Calu3 (cell line): ENCODE data around the gene RABGAP1L. TPM values are rescaled to one million over a fixed set of nuclear protein-coding genes. Genes with fewer than 3 reads are reported as not detected.
"Not testable (repeated sequence)": the region's sequence is repeated elsewhere in the genome, so short reads cannot be mapped to it uniquely, and the experiment has no call there.

Source experiments
- BruUV-seq: library from RNA; stranded (reverse); fragments of 400-500 nt; replicated peaks from 2 replicates; lab custom pipeline; 2021; lab: Mats Ljungman, UMichigan
- CTCF ChIA-PET: fragments of 300-600 bp; sonication (Branson Sonifier 250); formaldehyde crosslinking; loops from one replicate; lab custom pipeline; 2022; ENCODE audit warnings: antibody characterized with exemption; lab: Charles Lee
- DNase-seq: peaks from one replicate; pipeline ENCODE4 v3.0.0; 2022
- H3K27ac Mint-ChIP-seq: one replicate; pipeline ENCODE4 v1.8.0; 2022; ENCODE audit warnings: mixed read lengths; ENCODE audit not compliant: unreplicated experiment
- H3K27me3 Mint-ChIP-seq: one replicate; pipeline ENCODE4 v1.8.0; 2022; ENCODE audit warnings: mixed read lengths; ENCODE audit not compliant: unreplicated experiment
- H3K36me3 Mint-ChIP-seq: one replicate; pipeline ENCODE4 v1.8.0; 2022; ENCODE audit warnings: mild to moderate bottlenecking, moderate library complexity, mixed read lengths; ENCODE audit not compliant: insufficient read depth, unreplicated experiment
- H3K4me1 Mint-ChIP-seq: one replicate; pipeline ENCODE4 v1.8.0; 2022; ENCODE audit warnings: mild to moderate bottlenecking, low read depth, mixed read lengths; ENCODE audit not compliant: unreplicated experiment
- H3K4me3 Mint-ChIP-seq: one replicate; pipeline ENCODE4 v1.8.0; 2022; ENCODE audit warnings: mild to moderate bottlenecking, low read depth, moderate library complexity, mixed read lengths; ENCODE audit not compliant: unreplicated experiment
- H3K9me3 Mint-ChIP-seq: one replicate; pipeline ENCODE4 v1.8.0; 2022; ENCODE audit warnings: low read depth, mixed read lengths; ENCODE audit not compliant: unreplicated experiment
- intact Hi-C: fragments of 100-400 bp; cut with micrococcal nuclease; formaldehyde crosslinking; loops from one replicate; pipeline ENCODE4 v1.10.0; 2022; ENCODE audit not compliant: unreplicated experiment
- total RNA-seq: library from RNA; stranded (reverse); gene quantifications from 2 replicates; pipeline ENCODE4 v1.2.3, GENCODE V29; 2022
- TF ChIP-seq, protein P1 (sequence below): fragments of 200-600 bp; IDR thresholded peaks from one replicate; pipeline ENCODE4 v1.8.0; 2022; ENCODE audit warnings: antibody characterized with exemption; ENCODE audit not compliant: unreplicated experiment

The RABGAP1L gene
- total RNA-seq, 1 experiment from 2014 or later: 135 TPM

DNA sequence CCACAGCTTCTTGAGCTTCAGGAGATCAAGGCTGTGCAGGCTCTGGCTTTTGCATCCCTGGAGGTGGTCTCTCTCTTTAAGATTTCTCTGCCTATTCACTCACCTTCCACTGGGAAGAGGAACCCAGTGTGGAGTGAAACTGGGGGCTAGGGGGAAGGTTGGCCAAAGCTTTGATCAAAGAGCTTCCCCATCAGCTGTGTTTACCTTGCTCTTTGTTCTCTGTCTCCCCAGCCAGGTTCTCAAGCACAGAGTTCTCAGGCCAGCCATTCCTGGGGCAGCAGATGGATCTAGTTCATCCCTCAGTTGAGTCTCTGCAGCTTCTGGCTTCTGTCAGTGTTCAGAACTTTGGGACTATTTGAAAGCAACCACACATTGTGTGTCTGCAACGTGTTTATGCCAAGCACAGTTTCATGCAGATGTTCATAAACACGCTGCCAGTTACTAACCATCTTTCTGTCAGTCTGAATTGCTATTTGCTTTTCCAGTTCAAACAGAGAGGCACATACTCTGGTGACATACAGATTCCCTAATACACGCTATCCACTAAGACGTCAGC, 881.1 kb downstream of the RABGAP1L start:
- H3K27ac Mint-ChIP-seq: no peak overlapping the region
- H3K4me1 Mint-ChIP-seq: no peaks in the 10 kb centered on the region
- H3K9me3 Mint-ChIP-seq: no peaks in the 10 kb centered on the region
- intact Hi-C loops: no loop called here
- H3K4me3 Mint-ChIP-seq: no peak overlapping the region
- peaks cover 82% of the 10 kb centered on the region for H3K27me3 Mint-ChIP-seq
- H3K36me3 Mint-ChIP-seq: no peaks in the 10 kb centered on the region
- no peak for DNase-seq
- BruUV-seq: no TSS peak
- TF ChIP-seq, protein P1, sequence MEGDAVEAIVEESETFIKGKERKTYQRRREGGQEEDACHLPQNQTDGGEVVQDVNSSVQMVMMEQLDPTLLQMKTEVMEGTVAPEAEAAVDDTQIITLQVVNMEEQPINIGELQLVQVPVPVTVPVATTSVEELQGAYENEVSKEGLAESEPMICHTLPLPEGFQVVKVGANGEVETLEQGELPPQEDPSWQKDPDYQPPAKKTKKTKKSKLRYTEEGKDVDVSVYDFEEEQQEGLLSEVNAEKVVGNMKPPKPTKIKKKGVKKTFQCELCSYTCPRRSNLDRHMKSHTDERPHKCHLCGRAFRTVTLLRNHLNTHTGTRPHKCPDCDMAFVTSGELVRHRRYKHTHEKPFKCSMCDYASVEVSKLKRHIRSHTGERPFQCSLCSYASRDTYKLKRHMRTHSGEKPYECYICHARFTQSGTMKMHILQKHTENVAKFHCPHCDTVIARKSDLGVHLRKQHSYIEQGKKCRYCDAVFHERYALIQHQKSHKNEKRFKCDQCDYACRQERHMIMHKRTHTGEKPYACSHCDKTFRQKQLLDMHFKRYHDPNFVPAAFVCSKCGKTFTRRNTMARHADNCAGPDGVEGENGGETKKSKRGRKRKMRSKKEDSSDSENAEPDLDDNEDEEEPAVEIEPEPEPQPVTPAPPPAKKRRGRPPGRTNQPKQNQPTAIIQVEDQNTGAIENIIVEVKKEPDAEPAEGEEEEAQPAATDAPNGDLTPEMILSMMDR: no peak
- CTCF ChIA-PET: interaction anchor here (1.8 kb wide), 1 partner anchor 11 kb away, joined by 7 read pairs; no protein-coding TSS in a partner anchor

- BruUV-seq: no TSS peak
Measured at GRCh38 chr1:175042650-175043049, 883.3 kb downstream of the RABGAP1L start.

GRCh38 chr1:175043824-175044223, 884.5 kb downstream of the RABGAP1L start:
- Mint-ChIP-seq H3K27me3 (peaks cover 73% of the 10 kb centered on the region), H3K4me3 (no peak overlapping the region), H3K36me3 (no peaks in the 10 kb centered on the region), H3K27ac (no peak overlapping the region), H3K9me3 (no peaks in the 10 kb centered on the region), H3K4me1 (no peaks in the 10 kb centered on the region)
- TF ChIP-seq, protein P1: no peak
- no TSS peak for BruUV-seq
- intact Hi-C loops: no loop called here
- DNase-seq: no peak
- CTCF ChIA-PET: no interaction called here

More at GRCh38 chr1:175042650-175043049, 883.3 kb downstream of the RABGAP1L start:
- no peak overlapping the region for H3K27ac Mint-ChIP-seq
- DNase-seq: no peak
- TF ChIP-seq, protein P1: no peak
- H3K36me3 Mint-ChIP-seq: no peaks in the 10 kb centered on the region
- intact Hi-C loops: no loop called here
- no peaks in the 10 kb centered on the region for H3K9me3 Mint-ChIP-seq
- no peaks in the 10 kb centered on the region for H3K4me1 Mint-ChIP-seq
- peaks cover 73% of the 10 kb centered on the region for H3K27me3 Mint-ChIP-seq
- CTCF ChIA-PET: no interaction called here
- H3K4me3 Mint-ChIP-seq: no peak overlapping the region

DNA sequence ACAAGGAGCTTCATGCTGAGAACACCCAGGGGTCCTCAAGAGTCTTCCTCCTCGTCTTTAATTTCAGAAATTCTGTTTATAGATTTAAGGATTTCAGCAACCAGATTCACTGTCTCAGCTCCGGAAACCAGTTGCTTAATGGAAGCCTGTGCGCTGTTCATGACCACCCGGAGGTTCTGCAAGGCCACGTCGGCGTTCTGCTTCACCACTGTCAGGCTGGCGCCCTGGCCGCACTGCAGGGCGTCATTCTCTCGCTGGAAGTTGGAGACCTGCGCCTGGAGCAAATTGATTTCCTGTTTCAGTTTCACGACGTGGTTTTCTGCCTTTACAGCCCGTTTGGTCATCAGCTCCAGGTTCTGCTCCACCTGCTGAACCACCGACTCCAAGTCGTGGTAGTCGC, 885.3 kb downstream of the RABGAP1L start:
- H3K9me3 Mint-ChIP-seq, H3K4me1 Mint-ChIP-seq, H3K4me3 Mint-ChIP-seq, H3K36me3 Mint-ChIP-seq, H3K27ac Mint-ChIP-seq, intact Hi-C loops, DNase-seq, BruUV-seq, CTCF ChIA-PET: not testable (repeated sequence)
- peaks cover 73% of the 10 kb centered on the region for H3K27me3 Mint-ChIP-seq

Other genes starting within 250 kb of the RABGAP1L start
- 0.59 TPM in 1 of 2 replicates, not detected in the other for gene SERPINC1, start 242.2 kb upstream of the RABGAP1L start, total RNA-seq
- 42.1 and 44.2 TPM in 2 replicates for gene RC3H1, start 137.2 kb upstream of the RABGAP1L start, total RNA-seq